ENCODE measurements around the gene KIAA1143.

KIAA1143 gene

DNA sequence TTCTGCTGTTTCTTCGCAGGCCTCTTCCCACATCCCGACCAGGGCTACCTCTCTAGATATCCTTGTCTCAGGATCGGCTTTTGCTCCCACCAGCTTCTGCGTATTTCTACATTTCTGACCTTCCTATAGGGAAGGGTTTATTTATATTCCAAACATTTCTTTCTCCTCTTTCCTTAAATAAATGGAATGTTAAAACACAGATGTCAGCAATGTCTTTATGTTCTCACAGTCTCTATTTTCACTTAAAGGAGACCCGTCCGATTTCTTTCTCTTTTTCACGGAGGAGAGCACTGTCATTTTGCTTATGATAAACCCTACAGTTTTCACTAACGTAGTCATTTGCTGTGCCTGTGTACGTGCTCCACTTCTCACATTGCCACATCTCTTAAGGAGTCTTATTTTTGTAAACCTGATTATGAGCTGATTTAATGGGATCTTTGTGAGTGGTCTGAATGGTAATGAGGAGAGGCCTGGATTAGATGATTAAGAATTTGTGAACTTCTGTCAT is 805 bp upstream of the KIAA1143 start:
- Histone ChIP-seq H3K36me3 (ENCODE audit: control insufficient read depth, insufficient read depth, low read length) (peaks cover 4% of the 10 kb centered on the region), H3K4me3 (replicated peaks; ENCODE audit: low read depth, low read length) (peak overlapping the region; percentile 97), H3K27me3 (replicated peaks; ENCODE audit: control insufficient read depth, insufficient read depth, low read length) (no peaks in the 10 kb centered on the region)
- TF ChIP-seq, protein P1, sequence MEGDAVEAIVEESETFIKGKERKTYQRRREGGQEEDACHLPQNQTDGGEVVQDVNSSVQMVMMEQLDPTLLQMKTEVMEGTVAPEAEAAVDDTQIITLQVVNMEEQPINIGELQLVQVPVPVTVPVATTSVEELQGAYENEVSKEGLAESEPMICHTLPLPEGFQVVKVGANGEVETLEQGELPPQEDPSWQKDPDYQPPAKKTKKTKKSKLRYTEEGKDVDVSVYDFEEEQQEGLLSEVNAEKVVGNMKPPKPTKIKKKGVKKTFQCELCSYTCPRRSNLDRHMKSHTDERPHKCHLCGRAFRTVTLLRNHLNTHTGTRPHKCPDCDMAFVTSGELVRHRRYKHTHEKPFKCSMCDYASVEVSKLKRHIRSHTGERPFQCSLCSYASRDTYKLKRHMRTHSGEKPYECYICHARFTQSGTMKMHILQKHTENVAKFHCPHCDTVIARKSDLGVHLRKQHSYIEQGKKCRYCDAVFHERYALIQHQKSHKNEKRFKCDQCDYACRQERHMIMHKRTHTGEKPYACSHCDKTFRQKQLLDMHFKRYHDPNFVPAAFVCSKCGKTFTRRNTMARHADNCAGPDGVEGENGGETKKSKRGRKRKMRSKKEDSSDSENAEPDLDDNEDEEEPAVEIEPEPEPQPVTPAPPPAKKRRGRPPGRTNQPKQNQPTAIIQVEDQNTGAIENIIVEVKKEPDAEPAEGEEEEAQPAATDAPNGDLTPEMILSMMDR (IDR thresholded peaks at IDR 0.05; ENCODE audit: insufficient read depth, low read length, poor library complexity, severe bottlenecking): no peak
- no peak for DNase-seq (ENCODE audit: extremely low read depth, insufficient read length)

DNA sequence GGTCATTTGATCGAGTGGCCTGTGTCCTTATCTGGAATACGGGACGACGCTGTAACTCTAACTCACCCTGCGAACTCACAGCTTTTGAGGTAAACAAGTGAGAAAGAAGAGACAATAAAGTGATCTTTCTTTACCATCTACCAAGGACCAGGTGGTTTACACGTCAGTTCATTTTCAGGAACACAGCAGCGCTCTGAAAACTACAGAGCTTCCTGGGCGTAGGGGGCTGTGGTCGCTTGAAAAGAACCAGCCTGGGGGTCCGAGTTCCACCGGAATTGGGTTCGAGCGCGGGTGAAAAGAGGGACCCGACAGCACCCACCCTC is 357 bp downstream of the KIAA1143 start:
- H3K27me3 ChIP-seq (replicated peaks; ENCODE audit: control insufficient read depth, insufficient read depth, low read length): no peaks in the 10 kb centered on the region
- TF ChIP-seq, protein P1 (IDR thresholded peaks at IDR 0.05; ENCODE audit: insufficient read depth, low read length, poor library complexity, severe bottlenecking): no peak
- peaks cover under 1% of the 10 kb centered on the region for H3K36me3 ChIP-seq (ENCODE audit: control insufficient read depth, insufficient read depth, low read length)
- no peak for DNase-seq (ENCODE audit: extremely low read depth, insufficient read length)
- peak overlapping the region; percentile 97 for H3K4me3 ChIP-seq (replicated peaks; ENCODE audit: low read depth, low read length)

DNA sequence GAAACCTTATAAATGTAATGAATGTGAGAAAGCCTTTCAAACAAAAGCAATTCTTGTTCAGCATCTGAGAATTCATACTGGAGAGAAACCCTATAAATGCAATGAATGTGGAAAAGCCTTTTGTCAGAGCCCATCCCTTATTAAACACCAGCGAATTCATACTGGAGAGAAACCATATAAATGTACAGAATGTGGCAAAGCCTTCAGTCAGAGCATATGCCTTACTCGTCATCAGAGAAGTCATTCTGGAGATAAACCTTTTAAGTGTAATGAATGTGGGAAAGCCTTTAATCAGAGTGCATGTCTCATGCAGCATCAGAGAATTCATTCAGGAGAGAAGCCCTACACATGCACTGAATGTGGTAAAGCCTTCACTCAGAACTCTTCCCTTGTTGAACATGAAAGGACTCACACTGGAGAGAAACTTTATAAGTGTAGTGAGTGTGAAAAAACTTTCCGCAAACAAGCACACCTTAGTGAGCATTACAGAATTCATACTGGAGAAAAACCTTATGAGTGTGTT is 26.7 kb downstream of the KIAA1143 start:
- Histone ChIP-seq H3K36me3 (ENCODE audit: control insufficient read depth, insufficient read depth, low read length) (no peaks in the 10 kb centered on the region), H3K4me3 (replicated peaks; ENCODE audit: low read depth, low read length) (no peak overlapping the region), H3K27me3 (replicated peaks; ENCODE audit: control insufficient read depth, insufficient read depth, low read length) (no peaks in the 10 kb centered on the region)
- TF ChIP-seq, protein P1 (IDR thresholded peaks at IDR 0.05; ENCODE audit: insufficient read depth, low read length, poor library complexity, severe bottlenecking): no peak
- no peak for DNase-seq (ENCODE audit: extremely low read depth, insufficient read length)

DNA sequence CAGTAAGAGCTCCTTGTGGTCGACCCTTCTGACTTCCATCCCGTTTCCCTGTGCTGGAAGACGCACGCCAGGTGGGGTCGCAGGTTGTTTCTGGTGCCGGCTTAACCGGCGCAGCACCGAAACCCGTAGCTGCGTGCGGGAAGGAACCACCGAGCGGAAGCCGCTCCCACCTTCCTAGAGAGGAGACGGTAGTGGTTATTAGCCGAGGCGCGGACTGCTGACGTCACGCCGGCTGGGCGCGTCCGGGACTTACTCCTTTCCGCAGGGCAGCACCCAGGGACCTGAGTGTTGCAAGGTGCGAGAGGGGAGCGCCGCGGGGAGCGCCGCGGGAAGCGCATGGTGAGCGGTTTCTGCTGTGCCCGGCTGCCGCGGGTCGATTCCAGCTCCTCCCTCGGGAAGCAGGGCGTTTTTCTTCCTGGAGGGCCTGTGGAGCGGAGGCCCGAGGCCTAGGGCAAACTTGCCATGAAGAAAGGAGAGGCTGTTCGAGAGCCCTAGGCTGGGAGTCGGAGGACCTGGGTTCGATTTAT is 32.0 kb downstream of the KIAA1143 start, which contains the start of gene ZNF501:
Gene ZNF501, plus strand, starts transcription at position 252 of the 527 bp plus-strand sequence. CDS start 4,787 bp downstream, outside the sequence.
- peak; percentile 93 for DNase-seq (ENCODE audit: extremely low read depth, insufficient read length)
- TF ChIP-seq, protein P1 (IDR thresholded peaks at IDR 0.05; ENCODE audit: insufficient read depth, low read length, poor library complexity, severe bottlenecking): no peak
- H3K36me3 ChIP-seq (ENCODE audit: control insufficient read depth, insufficient read depth, low read length): no peaks in the 10 kb centered on the region
- H3K4me3 ChIP-seq (replicated peaks; ENCODE audit: low read depth, low read length): peak within 1 kb of the TSS; percentile 60
- no peaks in the 10 kb centered on the region for H3K27me3 ChIP-seq (replicated peaks; ENCODE audit: control insufficient read depth, insufficient read depth, low read length)

DNA sequence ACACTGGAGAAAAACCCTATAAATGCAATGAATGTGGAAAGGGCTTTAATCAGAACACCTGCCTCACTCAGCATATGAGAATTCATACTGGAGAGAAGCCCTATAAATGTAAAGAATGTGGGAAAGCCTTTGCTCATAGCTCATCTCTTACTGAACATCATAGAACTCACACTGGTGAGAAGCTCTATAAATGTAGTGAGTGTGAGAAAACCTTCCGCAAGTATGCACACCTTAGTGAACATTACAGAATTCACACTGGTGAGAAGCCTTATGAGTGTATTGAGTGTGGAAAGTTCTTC is 39.4 kb downstream of the KIAA1143 start:
- Histone ChIP-seq H3K27me3 (replicated peaks; ENCODE audit: control insufficient read depth, insufficient read depth, low read length) (no peaks in the 10 kb centered on the region), H3K36me3 (ENCODE audit: control insufficient read depth, insufficient read depth, low read length) (no peaks in the 10 kb centered on the region), H3K4me3 (replicated peaks; ENCODE audit: low read depth, low read length) (no peak overlapping the region)
- TF ChIP-seq, protein P1 (IDR thresholded peaks at IDR 0.05; ENCODE audit: insufficient read depth, low read length, poor library complexity, severe bottlenecking): no peak
- no peak for DNase-seq (ENCODE audit: extremely low read depth, insufficient read length)
